ENCODE results near the gene KRT8. TPM values are rescaled to one million over a fixed set of nuclear protein-coding genes. Genes with fewer than 3 reads are reported as not detected.
A peak's percentile ranks its signal among the peaks of the same experiment; 100 is the strongest.

The KRT8 gene
- total and polyA plus RNA-seq, 7 donors = 0.54 to 1.3 (median 0.76) TPM

- no peak for TF ChIP-seq CTCF (IDR thresholded peaks at IDR 0.05)
- H3K27me3 ChIP-seq (ENCODE audit: insufficient read depth in 3 of 3, low read length in 2 of 3) = peaks cover 0 to 4% (median 0%) of the 10 kb centered on the region in 3 donors
- no peak overlapping the region for H3K4me3 ChIP-seq
- H3K27ac ChIP-seq = no peak overlapping the region
- DNase-seq (peak; percentile 69 to 77), ATAC-seq (peak in 2 of 4 donors; percentile 35 to 42)
- WGBS, 3 donors = 42 to 56% (median 53%) methylated on average over 9 of the region's 9 CpGs
- no peaks in the 10 kb centered on the region for H3K36me3 ChIP-seq (ENCODE audit: insufficient read depth in 1 of 2, low read depth in 1 of 2)
- no peaks in the 10 kb centered on the region for H3K4me1 ChIP-seq
- intact Hi-C loops (cut with DNase I) = no loop called here
- H3K9me3 ChIP-seq = no peaks in the 10 kb centered on the region
Measured at GRCh38 chr12:52867642-52868041, 37.2 kb downstream of the KRT8 start.

GRCh38 chr12:52867152-52867551, 37.7 kb downstream of the KRT8 start:
- TF ChIP-seq CTCF (IDR thresholded peaks at IDR 0.05) = no peak
- H3K27me3 ChIP-seq (ENCODE audit: insufficient read depth in 3 of 3, low read length in 2 of 3) = no peaks in the 10 kb centered on the region
- no peak overlapping the region for H3K27ac ChIP-seq
- H3K4me3 ChIP-seq = no peak overlapping the region
- H3K36me3 ChIP-seq (ENCODE audit: insufficient read depth in 1 of 2, low read depth in 1 of 2) = no peaks in the 10 kb centered on the region
- H3K9me3 ChIP-seq = no peaks in the 10 kb centered on the region
- ATAC-seq (no peak), DNase-seq (no peak)
- H3K4me1 ChIP-seq = no peaks in the 10 kb centered on the region
- 95 to 97% (median 95%) methylated on average over 5 of the region's 5 CpGs for WGBS, 3 donors
- intact Hi-C loops (cut with DNase I) = no loop called here

DNA sequence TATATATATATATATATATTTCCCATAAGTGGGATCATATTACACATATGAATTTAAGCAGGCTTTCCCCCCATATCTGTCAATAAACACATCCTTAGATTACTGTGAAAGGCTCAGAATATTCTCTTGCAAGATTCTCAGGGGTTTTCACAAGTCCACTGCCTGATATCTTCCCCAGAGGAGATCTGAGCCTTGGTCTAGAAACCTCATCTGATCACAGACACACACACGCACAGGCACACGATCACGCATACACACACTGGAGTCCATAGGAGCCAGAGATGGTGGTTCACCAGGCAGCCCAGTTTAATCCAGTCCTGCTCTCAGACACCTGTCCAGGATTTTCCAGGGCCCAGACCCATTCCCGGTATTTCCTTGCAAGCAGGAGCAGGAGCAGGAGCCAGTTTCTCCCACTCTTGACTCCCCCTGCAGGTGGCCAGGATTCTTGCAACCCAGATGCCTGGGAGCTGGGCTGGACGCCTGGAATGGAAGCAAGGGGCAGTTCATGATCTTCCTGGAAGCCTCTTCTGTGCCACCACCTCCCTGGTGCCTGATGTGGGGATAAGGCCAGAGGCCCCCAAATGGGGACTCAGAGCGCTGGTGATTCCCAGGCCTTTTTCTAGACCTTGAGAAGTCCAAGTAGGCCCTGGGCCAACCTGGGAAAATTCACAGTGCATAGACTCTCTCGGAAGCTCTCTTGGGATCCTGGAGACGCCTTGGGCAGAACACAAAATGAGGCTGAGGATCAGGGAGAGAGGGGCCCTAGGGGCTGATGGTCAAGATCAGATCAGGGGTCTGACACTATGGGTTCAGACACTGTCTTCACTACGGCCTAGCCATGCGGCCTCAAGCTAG, 39.6 kb downstream of the KRT8 start:
- 51 to 53% (median 53%) methylated on average over 10 of the region's 10 CpGs for WGBS, 3 donors
- no peaks in the 10 kb centered on the region for H3K9me3 ChIP-seq
- peak in 2 of 4 donors; percentile 27 to 53 for ATAC-seq
- H3K36me3 ChIP-seq (ENCODE audit: insufficient read depth in 1 of 2, low read depth in 1 of 2) = no peaks in the 10 kb centered on the region
- no peak overlapping the region for H3K4me3 ChIP-seq
- no peak overlapping the region for H3K27ac ChIP-seq
- H3K27me3 ChIP-seq (ENCODE audit: insufficient read depth in 3 of 3, low read length in 2 of 3) = no peaks in the 10 kb centered on the region
- H3K4me1 ChIP-seq = no peaks in the 10 kb centered on the region
- intact Hi-C loops (cut with DNase I) = no loop called here
- TF ChIP-seq CTCF (IDR thresholded peaks at IDR 0.05) = peak; percentile 46
- peak; percentile 45 to 65 for DNase-seq

GRCh38 chr12:52862023-52862422, 42.9 kb downstream of the KRT8 start:
- Histone ChIP-seq H3K4me3 (no peak overlapping the region), H3K27ac (no peak overlapping the region), H3K9me3 (no peaks in the 10 kb centered on the region), H3K36me3 (ENCODE audit: insufficient read depth in 1 of 2, low read depth in 1 of 2) (no peaks in the 10 kb centered on the region), H3K4me1 (no peaks in the 10 kb centered on the region), H3K27me3 (ENCODE audit: insufficient read depth in 3 of 3, low read length in 2 of 3) (no peaks in the 10 kb centered on the region)
- intact Hi-C loops (cut with DNase I) = no loop called here
- DNase-seq (no peak), ATAC-seq (no peak)
- WGBS, 3 donors = 41 to 53% (median 51%) methylated on average over 2 of the region's 2 CpGs
- TF ChIP-seq CTCF (IDR thresholded peaks at IDR 0.05) = no peak
